ENCODE data around the gene MAN1B1.

MAN1B1 gene

DNA sequence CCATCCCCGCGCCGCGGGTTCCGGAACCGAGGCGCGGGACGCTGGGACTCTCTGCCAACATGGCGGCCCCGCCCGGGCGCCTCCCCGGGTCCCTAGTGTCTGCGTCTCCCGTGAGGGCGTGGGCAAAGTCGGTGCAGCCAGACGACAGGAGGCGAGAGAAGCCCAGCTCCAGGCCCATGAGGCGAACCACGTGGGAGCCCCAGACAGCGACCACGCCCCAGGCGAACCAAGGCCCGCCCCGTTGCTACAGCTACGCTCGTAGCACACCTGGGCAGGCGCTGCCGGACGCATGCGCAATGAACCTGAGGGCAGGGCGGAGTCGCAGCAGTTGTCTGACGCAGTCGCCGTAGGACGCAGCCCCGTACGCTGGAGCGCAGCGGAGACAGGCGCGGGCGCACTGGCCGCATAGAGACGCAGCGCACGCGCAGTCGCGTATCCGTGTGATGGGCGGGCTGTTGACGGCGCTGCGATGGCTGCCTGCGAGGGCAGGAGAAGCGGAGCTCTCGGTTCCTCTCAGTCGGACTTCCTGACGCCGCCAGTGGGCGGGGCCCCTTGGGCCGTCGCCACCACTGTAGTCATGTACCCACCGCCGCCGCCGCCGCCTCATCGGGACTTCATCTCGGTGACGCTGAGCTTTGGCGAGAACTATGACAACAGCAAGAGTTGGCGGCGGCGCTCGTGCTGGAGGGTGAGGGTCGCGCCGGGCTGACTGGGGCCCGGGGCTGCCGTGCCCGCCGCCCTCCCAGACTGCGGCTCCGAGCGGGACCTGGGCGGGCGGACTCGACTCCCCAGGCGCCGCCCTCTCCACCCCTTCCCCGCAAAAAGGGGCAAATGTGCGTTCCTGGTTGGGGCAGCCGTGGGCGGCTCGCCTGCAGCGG, at the start of gene MAN1B1:
MAN1B1 (plus strand) TSS at position 455 of the 878 bp plus-strand sequence; CDS start at position 470, 15 bp downstream.
- DNase-seq (ENCODE audit: low spot score), result peak; percentile 100

DNA sequence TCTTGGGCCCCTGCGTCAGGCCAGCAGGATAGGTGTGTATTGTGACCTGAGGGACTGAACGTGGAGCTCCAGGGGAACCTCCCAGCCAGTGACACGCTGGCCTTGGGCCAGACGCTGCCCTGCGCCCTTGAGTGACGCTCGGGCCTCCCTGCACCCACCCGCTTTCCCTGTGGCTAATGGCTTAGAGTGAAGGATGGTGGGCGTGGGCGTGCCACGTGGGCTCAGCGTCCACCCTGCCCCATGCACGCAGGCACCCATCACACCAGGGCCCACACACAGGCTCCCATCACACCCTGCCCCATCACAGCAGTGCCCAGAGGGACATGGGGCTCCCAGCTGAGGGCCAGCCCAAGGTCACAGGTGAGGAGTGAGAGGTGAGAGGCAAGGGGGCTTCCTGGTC, 49.8 kb upstream of the MAN1B1 start:
- no peak for DNase-seq (ENCODE audit: low spot score)

DNA sequence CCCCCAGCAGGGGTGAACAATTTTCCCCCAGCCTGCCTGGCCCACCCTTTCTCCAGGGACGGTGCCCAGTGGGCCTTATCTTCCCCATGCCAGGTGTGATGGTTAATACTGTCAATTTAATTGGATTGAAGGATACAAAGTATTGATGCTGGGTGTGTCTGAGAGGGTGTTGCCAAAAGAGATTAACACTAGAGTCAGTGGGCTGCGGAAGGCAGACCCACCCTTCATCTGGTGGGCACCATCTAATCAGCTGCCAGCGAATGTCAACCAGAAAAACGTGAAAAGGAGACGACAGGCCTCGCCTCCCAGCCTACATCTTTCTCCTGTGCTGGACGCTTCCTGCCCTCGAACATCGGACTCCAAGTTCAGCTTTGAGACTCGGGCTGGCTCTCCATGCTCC, 49.3 kb upstream of the MAN1B1 start:
- DNase-seq (ENCODE audit: low spot score), result no peak

DNA sequence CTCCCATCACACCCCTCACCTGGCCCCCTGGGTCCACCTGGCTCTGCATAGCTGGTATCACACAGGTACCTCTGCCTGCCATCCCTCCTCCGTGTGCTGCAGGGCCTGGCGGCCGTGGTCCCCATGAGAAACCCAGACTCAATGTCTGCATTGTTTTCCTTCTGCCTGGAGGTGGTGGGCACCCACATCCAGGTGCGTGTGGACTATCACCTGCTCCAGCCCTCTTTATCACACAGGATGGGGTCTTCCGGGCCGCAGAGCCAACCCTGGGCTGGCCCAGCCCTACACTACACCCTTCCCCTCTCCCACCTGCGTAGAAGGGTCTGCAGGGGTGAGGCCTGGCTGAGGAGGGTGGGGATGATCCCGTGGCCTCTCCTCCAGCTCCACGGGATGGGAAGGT, 47.9 kb upstream of the MAN1B1 start:
- no peak for DNase-seq (ENCODE audit: low spot score)

DNA sequence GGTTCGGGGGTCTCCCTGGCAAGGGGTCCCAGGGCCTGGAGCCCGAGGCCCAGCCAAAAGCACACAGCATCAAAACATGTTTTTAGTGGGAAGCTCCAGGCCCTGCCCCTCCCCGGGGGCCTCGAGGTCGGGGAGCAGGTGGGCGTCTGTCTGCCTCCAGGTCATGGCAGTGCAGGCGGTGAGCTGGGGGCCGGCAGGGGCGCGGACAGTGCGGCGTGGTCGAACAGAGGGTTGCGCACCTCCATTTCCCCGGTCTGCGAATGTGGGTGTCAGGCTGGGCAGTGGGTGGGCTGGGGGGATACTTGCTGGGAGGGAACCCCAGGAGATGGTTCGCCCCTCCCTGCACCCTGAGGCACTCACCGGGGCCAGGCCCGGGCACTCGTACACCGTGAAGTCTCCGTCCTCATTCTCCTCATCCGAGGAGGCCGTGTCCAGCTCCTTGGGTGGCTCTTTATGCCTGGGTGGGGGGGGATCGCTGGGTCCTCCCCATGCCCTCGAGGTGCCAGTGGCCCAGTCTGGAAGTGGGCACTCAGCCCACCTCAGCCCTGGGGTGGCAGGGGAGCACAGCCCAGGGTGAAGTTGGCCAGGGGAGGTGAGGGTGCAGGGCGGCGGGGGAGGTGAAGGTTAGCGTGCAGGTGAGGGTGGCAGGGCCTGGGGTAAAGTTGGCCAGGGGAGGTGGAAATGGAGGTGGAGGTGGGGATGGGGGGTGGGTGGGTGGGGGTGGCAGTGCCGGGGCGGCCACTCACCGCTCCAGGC, 47.0 kb upstream of the MAN1B1 start:
- DNase-seq (ENCODE audit: low spot score), result no peak

DNA sequence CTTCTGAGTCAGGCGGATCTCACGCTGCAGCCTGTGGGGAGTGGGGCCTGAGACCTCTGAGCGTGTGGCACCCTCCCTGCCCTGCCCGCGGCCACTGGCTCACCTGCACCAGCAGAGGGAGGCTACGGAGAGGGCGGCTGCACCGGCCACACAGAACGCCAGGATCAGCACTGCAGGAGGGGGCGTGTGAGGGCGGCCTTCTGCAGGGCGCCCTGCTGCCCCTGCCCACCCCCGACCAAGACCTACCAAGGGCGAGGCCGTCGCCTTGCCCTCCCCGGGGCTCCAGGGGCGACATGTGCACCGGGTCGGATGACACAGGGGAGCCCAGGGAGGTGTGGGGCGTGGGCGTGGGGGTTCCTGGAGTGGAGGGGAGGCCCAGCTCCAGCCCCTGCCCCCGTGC, 46.2 kb upstream of the MAN1B1 start:
- DNase-seq (ENCODE audit: low spot score), result no peak

DNA sequence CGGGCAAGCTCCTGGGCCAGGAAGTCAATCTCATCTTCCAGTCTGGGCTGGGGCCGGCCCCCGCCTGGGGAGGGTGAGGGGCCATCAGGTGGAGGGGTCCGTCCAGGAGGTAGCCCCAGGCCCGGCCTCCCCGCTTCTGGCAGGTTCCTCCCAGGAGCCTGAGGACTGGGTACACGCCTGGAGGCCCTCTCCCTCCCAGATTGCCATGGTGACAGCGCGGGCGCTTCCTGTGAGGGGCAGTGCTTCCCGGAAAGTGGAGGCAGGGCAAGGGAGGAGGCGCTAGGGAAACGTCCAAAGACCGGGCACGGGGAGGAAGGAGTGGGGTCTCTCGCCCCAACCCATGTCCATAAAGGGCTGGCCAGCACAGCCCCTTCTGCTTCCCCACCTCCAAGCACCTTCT, 45.7 kb upstream of the MAN1B1 start:
- no peak for DNase-seq (ENCODE audit: low spot score)

DNA sequence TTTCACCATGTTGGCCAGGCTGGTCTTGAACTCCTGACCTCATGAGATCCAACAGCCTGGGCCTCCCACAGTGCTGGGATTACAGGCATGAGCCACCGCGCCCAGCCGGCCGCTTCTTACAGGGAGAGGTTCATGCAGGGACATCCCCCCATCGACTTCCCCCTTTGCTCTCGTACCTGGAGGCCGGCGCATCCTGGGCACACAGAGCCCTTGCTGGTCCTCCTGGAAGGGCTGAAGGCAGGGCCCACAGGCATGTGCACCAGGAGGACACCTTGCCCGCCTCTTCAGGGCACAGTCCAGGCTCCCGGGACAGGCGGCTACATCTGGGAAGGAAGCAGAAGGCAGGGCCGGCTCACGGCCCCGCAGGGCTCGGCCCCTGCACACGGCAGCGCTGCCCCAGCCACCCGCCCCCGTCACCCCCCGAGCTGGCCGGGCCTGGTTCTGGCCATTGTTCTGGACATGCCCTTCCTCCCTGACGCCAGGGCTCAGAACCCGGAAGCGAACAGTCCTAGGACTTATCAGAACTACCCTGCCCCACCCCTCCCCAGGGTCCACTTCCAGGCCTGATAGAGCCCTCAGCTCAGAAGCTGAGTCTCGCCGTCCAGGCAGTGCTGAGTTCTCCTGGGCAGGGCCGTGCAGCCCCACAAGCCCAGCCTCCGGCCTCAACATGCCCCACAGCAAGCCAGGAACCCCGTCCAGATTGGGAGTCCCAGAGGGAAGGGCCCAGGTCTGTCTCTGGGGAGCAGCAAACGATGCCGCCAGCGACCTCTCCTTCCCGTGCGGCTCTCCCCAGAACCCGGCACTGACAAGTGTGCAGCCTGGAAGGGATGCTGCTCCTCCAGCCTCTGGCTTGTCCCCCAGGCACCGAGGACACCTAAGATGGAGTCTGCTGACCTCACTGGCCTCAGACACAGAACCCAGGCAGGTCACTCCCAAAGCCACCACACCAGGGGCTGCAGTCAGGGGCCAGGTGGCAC, 43.7 kb upstream of the MAN1B1 start:
- DNase-seq (ENCODE audit: low spot score), result no peak

DNA sequence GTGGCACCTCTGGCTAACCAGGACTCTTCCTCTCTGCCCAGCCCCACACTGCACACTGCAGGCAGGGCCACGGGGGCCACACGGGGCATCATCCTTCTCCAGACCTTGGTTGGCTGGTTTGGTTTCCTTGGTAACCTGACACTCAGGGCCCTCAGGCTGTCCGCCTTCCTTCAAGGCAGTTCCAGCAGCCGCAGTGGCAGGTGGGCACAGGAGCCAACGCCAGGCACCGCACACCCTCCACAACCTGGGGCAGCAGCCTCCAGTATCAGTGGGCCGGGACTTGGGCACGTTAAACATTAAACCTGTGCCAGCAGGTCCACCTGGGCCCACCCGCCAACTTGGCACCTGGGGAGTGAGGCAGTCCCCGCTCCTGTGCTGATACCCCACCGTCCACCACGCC, 42.7 kb upstream of the MAN1B1 start:
- no peak for DNase-seq (ENCODE audit: low spot score)

DNA sequence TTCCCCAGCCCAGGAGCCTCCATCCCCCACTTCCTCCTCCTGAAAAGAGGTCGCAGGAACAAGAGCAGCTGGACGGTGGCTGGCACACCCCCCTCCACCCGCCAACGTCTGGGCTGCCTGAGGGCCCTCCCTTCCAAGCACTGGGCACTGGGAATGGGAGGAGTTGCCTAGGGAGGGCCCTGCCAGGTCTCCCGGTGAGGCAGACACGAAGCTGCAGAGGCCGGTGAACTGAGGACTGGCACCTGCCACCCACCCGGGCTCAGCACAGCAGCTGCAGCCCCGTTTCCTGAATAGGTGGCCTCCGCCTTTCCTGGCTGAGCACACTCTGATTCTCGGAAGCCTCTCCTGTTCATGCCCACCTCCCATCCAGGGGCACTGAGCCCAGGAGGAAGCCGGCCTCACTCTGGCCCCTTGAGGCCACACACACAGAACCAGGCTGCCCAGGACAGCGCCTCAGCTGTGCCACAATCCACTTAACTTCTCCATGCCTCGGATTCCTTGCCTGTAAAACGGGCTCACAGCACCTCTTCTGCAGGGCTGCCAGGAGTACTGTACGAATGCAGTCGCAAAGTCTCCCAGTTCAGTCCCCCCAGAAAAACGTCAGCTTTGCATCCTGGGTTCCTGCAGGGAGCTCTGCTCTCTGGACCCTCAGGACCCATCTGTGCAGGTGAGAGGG, 42.1 kb upstream of the MAN1B1 start:
- no peak for DNase-seq (ENCODE audit: low spot score)

DNA sequence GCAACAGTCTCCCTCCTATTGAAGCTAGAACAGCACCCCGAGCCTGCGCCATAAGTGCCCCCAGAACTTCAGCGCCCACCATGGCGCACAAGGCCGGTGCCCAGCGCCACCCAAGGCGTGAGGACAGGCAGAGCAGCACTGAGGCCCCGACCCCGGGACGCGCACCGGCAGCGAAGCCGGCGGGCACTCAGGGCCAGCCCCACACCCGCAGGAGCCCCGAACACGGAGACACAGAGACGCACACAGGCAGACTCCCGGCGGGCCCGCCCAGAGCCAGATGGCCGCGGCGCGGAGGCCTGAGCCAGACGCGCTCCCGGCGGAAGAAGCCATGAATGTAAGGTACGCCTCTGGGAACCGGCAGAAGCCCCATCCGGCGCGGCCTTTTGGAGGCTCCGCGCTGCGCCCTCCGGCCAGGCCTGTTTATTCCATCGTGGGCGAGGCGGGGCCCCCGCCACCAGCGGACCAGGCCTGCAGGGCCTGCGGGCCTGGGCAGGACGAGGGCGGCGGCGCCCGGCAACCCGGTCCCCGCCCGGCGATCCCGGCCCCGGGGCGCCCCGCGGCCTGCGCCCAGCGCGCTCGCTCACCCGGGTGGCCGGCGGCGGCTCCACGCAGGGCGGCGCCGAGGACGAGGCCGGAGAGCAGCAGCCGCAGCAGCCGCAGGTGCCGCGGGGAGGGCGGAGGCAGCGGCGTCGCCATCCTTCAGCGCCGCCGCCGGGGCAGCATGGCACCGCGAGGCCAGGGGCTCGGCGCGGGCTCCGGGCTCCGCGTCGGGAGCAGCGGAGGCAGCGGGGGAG, 41.3 kb upstream of the MAN1B1 start:
- no peak for DNase-seq (ENCODE audit: low spot score)

DNA sequence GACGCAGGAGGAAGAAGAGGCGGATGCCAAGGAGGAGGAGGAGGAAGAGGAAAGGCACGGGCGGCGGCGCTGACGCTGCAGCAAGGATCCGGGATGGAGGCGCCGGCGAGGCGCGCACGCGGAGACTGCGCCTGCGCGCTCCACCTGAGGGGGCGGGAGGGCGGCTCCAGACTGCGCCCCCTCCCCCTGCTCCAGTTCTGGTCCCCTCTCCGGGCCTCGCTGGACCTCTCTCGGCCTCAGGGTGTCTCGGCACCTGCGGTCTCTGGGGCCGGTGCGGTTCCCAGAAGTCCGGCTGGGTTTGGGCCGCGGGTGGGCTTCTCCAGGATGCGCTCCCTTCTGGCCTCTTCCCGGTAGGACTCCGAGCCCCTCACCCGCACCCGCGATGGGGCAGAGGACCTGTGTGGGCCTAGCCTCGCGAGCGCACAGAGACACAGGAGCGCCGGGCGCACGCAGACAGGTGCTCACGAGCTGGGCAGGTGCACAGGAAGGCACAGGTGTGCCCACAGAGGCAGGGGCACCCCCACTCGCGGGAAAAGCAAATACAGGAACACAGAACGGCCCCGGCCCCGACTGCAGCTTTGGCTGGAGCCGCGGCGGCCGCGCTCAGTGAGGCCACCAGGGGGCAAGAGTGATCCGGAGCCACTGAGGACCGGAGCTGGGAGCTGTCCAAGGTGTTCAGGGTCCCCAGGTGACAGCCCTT, 40.5 kb upstream of the MAN1B1 start, which contains the start of gene NPDC1:
NPDC1 (minus strand) TSS at position 90 of the 700 bp plus-strand sequence. CDS start 188 bp downstream, outside the sequence.
- DNase-seq (ENCODE audit: low spot score), result peak; percentile 19

DNA sequence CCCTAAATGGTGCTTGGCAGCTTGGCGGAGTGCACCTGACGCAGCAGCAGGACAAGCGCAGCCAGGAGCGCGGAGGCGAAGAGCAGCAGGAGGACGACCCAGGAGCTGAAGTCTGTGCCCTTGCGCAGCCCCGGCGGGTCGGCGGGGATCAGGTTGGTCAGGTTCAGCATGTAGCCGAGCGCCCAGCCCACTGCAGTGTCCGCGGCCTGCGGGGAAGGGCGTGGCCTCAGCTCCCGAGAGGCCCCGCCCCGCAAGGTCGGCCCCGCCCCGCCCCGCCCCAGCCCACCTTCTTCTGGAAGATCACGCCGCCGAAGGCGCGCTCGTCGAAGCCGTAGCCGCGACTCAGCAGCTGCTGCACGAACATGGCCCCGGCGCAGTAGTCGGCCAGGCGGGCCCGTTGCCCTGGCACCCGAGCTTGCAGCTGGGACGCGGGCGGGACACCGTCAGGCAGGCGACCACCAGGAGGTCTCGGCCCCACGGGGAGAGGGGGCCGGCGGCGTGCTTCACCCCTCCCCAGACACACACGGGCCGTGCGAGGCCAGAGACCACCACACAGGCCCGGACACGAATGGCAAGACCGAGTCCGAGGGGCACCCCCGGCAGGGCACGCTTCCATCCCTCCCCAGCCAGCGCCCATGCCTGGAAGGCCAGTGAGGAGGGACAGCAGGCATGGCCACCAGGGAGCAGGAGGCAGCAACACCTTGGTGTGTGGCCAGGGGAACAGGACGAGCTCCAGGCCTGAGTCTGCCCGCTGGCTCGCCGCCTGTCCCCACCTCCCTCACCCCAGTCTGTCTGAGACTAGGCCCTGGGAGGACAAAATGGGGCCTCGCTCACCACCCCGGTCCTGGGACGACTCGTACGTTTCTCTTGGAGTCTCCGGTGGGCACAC, 37.9 kb upstream of the MAN1B1 start:
- no peak for DNase-seq (ENCODE audit: low spot score)

DNA sequence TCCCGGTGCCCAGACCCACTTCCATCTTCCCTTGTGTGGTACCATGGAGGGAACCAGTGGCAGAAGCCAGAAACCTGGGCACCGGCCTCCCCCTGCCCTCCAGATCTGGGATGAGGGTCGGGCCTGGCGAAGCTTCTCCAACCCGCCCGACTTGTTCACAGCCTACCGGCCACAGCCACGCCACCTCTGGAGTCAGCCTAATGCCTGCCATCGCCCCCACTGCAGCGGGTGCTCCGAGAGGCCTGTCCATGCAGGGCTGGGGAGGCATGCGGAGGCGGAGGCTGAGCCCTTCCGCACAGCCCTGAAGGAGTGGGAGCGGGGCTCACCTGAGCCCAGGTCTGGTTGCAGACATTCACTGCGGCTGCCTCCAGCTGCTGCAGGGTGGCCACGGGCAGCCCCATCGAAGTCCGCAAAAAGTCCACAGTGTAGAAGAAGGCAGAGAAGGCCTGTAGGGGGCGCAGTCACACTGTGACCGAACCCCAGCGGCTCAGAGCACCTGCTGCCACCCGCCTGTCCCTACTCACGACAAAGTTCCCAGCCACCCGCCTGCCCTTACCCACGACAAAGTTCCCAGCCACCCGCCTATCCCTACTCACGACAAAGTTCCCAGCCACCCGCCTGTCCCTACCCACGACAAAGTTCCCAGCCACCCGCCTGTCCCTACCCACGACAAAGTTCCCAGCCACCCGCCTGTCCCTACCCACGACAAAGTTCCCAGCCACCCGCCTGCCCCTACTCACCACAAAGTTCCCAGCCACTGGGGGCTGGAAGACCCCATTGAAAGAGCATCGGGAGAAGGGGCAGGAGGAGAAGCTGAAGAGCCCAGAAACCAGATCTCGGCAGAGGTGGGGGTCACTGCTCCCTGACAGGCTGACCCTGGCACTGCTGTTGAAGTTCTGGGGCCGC, 37.0 kb upstream of the MAN1B1 start:
- peak; percentile 45 for DNase-seq (ENCODE audit: low spot score)

DNA sequence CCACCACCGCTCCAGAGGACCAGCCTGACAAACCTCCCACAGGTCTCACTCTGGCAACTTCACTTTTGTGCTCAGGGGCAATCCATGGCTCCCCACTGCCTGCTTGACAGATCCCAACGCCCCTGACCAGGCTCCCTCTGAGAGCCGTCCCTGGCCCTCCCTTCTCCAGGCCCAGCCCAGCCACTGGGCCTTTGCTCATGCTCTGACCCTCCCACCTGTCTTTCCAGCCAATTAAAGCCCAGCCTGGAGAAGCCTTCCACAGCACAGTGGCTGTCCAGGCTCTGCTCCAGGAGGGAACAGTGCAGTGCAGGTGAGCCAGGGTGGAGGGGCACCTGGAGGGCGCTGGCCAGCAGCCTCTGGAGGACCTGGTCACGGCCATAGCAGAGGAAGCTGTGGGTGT, 36.2 kb upstream of the MAN1B1 start:
- DNase-seq (ENCODE audit: low spot score), result no peak

DNA sequence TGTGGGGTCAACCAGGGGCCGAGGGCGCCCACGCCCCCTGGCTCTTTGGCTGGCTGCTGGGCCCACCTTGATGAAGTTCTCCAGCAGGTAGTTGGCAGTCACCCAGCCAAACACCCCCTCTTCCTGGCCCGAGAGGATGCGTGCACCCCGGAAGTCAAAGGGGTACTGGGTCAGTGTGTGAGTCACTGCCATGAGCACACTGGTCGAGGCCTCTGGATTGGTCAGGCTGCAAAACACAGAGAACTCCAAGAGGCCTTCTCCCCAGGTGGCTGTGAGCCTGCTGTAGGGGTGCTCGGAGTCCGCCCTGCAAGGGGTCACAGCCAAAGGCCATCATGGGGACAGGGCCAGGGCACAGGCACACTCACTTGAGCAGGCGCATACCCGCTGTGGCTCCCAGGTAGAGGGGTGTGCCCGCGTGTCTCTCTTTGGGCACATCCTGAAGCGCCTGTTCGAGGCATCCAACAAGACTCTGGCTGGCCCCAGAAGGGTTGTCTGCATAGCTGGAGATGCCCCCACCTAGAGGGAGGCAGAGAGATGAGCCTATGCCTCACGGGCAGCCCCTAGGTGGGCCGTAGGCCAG, 35.5 kb upstream of the MAN1B1 start:
- no peak for DNase-seq (ENCODE audit: low spot score)

DNA sequence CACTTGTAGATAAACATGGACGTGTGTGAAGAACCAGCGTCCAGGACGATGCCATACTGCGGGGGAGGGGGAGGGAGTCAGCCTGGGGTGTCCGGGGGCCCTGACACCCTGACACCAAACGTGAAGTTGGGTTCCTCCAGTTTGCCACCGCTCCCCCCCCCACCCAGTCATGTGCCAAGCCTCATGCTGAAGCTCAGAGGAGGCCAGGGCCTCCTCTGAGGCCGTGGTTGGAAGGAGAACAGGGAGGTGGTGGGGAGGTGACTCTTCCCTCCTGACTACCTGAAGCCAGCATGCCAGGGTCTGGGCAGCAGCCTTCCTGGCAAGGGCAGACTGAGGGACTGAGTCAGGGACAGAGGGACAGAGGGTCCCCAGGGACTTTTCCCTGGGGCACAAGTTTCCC, 34.5 kb upstream of the MAN1B1 start:
- no peak for DNase-seq (ENCODE audit: low spot score)

Measured in hematopoietic multipotent progenitor cell treated with erythropoietin and hydrocortisone succinate and interleukin-3 and kit ligand, for 17 days (in vitro differentiated cells).